ENCODE data around the gene SPDYC. TPM values are rescaled to one million over a fixed set of nuclear protein-coding genes. Genes with fewer than 3 reads are reported as not detected.

The SPDYC gene
- total and polyA plus RNA-seq, 9 of the 15 experiments (the other 6 are each of a cell fraction or from before 2014, with no cell fraction given), result 4.4 to 18.8 (median 9.2) TPM

- peak; percentile 8; the same call in 1 of the 2 replicates for TF ChIP-seq TFAP4 (CRISPR knock-in tag; IDR thresholded peaks at IDR 0.05; ENCODE audit: borderline replicate concordance)
- no peak for TF ChIP-seq FOXA3 (CRISPR knock-in tag; conservative IDR thresholded peaks at IDR 0.05 in 1 of 2, IDR thresholded peaks at IDR 0.05 in 1 of 2)
- TF ChIP-seq E2F6 (IDR thresholded peaks at IDR 0.05; ENCODE audit: borderline replicate concordance in 1 of 2, extremely low read depth in 1 of 2, insufficient read depth in 1 of 2, insufficient read length in 1 of 2, low read depth in 1 of 2, low read length in 1 of 2, poor library complexity in 1 of 2, severe bottlenecking in 1 of 2), result peak in 1 of 2 experiments; percentile 5
- TF ChIP-seq ETV5 (CRISPR knock-in tag; IDR thresholded peaks at IDR 0.05; ENCODE audit: low read depth), result no peak
- no peak for TF ChIP-seq ZEB2 (IDR thresholded peaks at IDR 0.05)
Observed at GRCh38 chr11:65182258-65183170, 12.5 kb downstream of the SPDYC start (continued).
